GM19240 (cell line): ENCODE results near the gene STX8.
"Not testable (repeated sequence)": the region's sequence is repeated elsewhere in the genome, so short reads cannot be mapped to it uniquely, and the experiment has no call there.

Experiments used
- DNase-seq: peaks from one replicate; pipeline ENCODE4 v3.0.0; 2011; ENCODE audit warnings: low spot score; ENCODE audit not compliant: insufficient read length

STX8 gene

GRCh38 chr17:9575381-9576101 lies at the start of gene STX8:
Gene STX8, minus strand, starts transcription at chr17:9575820. Its CDS starts 12 bp downstream, at chr17:9575808.
- peak; percentile 63 for DNase-seq

- DNase-seq = no peak
Measured at GRCh38 chr17:9622961-9623360, 47.3 kb upstream of the STX8 start.

GRCh38 chr17:9615486-9615885 lies 39.9 kb upstream of the STX8 start:
- DNase-seq = no peak

GRCh38 chr17:9612006-9612405 lies 36.4 kb upstream of the STX8 start:
- DNase-seq = no peak

GRCh38 chr17:9611557-9611956 lies 35.9 kb upstream of the STX8 start:
- DNase-seq = no peak

- not testable (repeated sequence) for DNase-seq
Measured at GRCh38 chr17:9607058-9607457, 31.4 kb upstream of the STX8 start.

- DNase-seq = no peak
Measured at GRCh38 chr17:9606453-9606852, 30.8 kb upstream of the STX8 start.

GRCh38 chr17:9604583-9604982 lies 29.0 kb upstream of the STX8 start:
- DNase-seq = not testable (repeated sequence)

- no peak for DNase-seq
Measured at GRCh38 chr17:9598661-9599060, 23.0 kb upstream of the STX8 start.

GRCh38 chr17:9597638-9598037 lies 22.0 kb upstream of the STX8 start:
- DNase-seq = not testable (repeated sequence)

GRCh38 chr17:9594065-9594464 lies 18.4 kb upstream of the STX8 start:
- no peak for DNase-seq

- DNase-seq = no peak
Measured at GRCh38 chr17:9587969-9588656, 12.5 kb upstream of the STX8 start.

GRCh38 chr17:9577373-9577709 lies 1.7 kb upstream of the STX8 start:
- no peak for DNase-seq

GRCh38 chr17:9576521-9577372 lies 1.1 kb upstream of the STX8 start, which contains the start of gene CFAP52:
Gene CFAP52, plus strand, starts transcription at chr17:9576642. Its CDS starts 54 bp downstream, at chr17:9576696.
- DNase-seq = peak; percentile 30

- no peak for DNase-seq
Measured at GRCh38 chr17:9571201-9571600, 4.4 kb downstream of the STX8 start.

GRCh38 chr17:9568957-9569588 lies 6.5 kb downstream of the STX8 start:
- no peak for DNase-seq

GRCh38 chr17:9568004-9568403 lies 7.6 kb downstream of the STX8 start:
- no peak for DNase-seq

GRCh38 chr17:9566739-9567138 lies 8.9 kb downstream of the STX8 start:
- DNase-seq = not testable (repeated sequence)

- no peak for DNase-seq
Measured at GRCh38 chr17:9566067-9566466, 9.6 kb downstream of the STX8 start.

- DNase-seq = no peak
Measured at GRCh38 chr17:9564104-9564503, 11.5 kb downstream of the STX8 start.

GRCh38 chr17:9557857-9558256 lies 17.8 kb downstream of the STX8 start:
- no peak for DNase-seq
